C4-2B (cell line): ENCODE data around the gene OR52E2.

Experiments
- H3K27ac ChIP-seq: fragments of 450-650 bp; 2 replicates; pipeline ENCODE4 v1.5.1; 2017
- ZFX ChIP-seq: fragments of 450-650 bp; IDR thresholded peaks from 2 replicates; pipeline ENCODE4 v1.6.1; 2017
- TF ChIP-seq, protein P1 (sequence below): fragments of 450-650 bp; conservative IDR thresholded peaks from 2 replicates; pipeline ENCODE4 v1.5.1; 2017; ENCODE audit warnings: mild to moderate bottlenecking

Gene OR52E2

DNA sequence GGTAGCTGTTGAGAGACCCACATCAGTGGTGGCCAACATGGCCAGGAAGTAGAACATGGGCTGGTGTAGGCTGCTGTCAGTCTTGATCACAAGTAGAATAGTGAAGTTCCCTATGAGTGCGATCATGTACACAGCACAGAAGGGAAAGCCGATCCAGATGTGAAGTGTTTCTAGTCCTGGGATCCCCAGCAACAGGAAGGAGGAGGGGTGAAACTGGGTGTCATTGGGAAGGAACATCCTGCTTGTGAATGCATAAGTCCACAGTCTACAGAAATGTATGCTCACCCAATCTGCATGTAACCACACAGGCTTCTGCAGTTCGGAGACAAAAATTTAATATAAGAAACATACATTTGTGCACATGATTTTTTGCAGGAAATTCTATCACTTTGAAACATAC is at the start of gene OR52E2:
TSS of gene OR52E2 (minus strand) at position 237 of the 400 bp plus-strand sequence. CDS start at position 237, 0 bp downstream.
- TF ChIP-seq, protein P1, sequence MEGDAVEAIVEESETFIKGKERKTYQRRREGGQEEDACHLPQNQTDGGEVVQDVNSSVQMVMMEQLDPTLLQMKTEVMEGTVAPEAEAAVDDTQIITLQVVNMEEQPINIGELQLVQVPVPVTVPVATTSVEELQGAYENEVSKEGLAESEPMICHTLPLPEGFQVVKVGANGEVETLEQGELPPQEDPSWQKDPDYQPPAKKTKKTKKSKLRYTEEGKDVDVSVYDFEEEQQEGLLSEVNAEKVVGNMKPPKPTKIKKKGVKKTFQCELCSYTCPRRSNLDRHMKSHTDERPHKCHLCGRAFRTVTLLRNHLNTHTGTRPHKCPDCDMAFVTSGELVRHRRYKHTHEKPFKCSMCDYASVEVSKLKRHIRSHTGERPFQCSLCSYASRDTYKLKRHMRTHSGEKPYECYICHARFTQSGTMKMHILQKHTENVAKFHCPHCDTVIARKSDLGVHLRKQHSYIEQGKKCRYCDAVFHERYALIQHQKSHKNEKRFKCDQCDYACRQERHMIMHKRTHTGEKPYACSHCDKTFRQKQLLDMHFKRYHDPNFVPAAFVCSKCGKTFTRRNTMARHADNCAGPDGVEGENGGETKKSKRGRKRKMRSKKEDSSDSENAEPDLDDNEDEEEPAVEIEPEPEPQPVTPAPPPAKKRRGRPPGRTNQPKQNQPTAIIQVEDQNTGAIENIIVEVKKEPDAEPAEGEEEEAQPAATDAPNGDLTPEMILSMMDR, result no peak
- no peak for TF ChIP-seq ZFX
- H3K27ac ChIP-seq, result no peak within 1 kb of the TSS

DNA sequence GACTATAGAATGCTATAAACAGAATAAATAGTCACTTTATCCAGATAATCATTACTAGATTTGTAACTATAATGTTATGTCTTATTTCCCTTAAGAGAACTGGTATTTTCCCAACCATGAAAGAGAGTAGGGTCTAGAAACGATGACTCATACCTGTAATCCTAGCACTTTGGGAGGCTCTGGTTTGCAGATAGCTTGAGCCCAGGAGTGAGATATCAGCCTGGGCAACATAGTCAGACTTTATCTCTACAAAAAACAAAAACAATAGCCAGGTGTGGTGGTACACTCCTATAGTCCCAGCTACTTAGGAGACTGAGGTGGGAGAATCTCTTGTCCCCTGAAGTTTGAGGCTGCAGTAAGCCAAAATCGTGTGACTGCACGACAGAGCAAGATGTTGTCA is 47.9 kb upstream of the OR52E2 start:
- no peak overlapping the region for H3K27ac ChIP-seq
- TF ChIP-seq, protein P1, result no peak
- TF ChIP-seq ZFX, result no peak

DNA sequence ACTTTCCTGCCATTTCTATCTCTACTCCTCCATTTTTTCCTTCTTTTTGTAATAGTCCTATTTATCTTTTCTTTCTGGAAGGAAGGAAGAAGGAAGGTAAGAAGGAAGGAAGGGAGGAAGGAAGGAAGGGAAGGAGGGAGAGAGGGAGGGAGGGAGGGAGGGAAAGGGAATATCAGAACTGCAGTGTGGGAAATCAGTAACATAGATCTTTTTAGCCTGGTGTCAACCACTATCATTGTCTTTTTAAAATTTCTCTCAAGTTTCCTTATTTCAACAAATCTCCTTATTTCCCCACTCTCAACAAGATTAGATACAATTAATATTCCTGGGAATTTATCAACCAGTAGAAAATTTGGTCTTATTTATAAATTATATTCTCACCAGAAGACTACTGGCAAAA is 43.6 kb upstream of the OR52E2 start:
- no peak for TF ChIP-seq ZFX
- TF ChIP-seq, protein P1, result no peak
- H3K27ac ChIP-seq, result no peak overlapping the region

DNA sequence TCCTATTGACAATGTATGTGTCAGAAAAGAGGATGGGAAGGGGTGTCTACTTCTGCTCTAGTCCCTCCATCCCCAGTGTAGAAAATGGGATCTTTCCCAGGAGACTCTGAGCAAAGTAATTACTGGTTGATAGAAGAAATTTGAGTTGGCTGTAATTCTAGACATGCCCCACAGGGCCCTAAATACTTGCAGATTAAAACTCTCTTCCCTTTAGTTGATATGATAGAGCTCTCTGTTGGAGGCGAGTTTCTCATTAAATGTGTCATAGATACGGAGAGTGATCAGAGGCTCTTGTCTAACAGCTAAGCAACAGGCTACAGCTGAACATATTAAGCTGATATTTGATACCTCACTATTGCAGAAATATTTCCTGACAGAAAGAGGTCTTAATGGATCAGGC is 42.8 kb upstream of the OR52E2 start:
- TF ChIP-seq ZFX, result no peak
- H3K27ac ChIP-seq, result no peak overlapping the region

DNA sequence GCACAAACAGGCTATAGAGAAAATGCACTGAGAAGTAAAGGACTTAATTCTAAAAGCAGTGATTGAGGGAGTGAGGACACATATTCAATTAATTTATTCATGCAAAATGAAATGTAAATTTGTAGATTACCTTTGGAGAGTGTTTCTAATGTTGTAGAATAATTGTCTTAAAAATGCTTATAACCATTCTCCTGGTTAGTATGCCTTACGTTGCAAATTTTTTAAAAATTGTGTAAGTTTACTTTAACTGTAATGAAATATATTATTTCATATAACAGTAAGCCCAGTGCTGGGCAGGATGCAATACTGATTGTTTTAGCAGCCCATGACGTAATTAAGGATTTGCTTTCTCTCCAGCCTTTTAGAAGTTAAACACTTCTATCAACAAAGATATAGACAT is 36.6 kb upstream of the OR52E2 start:
- no peak overlapping the region for H3K27ac ChIP-seq
- no peak for TF ChIP-seq ZFX
- TF ChIP-seq, protein P1, result no peak

DNA sequence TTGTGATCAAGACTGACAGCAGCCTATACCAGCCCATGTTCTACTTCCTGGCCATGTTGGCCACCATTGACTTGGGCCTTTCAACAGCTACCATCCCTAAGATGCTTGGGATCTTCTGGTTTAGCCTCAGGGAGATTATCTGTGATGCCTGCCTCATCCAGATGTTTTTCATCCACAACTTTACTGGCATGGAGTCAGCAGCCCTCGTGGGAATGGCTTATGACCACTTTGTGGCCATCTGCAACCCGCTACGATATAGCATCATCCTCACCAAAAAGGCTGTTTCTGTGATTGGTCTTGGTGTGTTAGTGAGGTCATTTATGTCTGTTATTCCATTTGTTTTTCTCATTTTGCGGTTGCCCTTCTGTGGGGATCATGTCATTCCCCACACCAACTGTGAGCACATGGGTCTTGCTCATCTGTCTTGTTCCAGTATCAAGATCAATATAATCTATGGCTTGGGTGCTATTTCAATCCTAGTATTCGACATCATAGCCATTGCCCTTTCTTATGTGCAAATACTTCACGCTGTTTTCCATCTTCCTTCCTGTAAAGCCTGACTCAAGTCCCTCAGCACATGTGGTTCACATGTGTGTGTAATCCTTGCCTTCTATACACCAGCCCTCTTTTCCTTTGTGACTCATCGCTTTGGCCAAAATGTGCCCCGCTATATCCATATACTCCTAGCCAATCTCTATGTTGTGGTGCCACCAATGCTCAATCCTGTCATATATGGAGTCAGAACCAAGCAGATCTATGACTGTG is 33.6 kb upstream of the OR52E2 start:
- TF ChIP-seq, protein P1, result no peak
- H3K27ac ChIP-seq, result no peak overlapping the region

DNA sequence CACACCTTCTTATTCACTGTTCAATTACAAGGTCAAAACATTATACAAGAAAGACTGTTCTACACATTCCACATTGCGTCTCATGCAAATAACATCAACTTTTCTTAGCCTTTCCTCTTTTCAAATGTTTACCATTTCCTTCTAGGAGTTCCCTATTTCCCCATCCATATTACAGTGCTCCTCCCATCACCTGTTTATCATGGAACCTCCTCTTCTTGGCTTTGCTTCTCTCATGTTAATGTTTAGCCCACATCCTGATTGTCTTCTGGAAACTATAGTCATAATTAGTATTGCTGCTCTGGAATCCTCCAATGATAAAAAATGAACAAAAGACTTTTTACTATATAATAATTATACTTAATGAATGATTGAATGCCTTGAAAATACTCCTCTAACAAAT is 31.2 kb upstream of the OR52E2 start:
- no peak overlapping the region for H3K27ac ChIP-seq
- no peak for TF ChIP-seq ZFX
- TF ChIP-seq, protein P1, result no peak

DNA sequence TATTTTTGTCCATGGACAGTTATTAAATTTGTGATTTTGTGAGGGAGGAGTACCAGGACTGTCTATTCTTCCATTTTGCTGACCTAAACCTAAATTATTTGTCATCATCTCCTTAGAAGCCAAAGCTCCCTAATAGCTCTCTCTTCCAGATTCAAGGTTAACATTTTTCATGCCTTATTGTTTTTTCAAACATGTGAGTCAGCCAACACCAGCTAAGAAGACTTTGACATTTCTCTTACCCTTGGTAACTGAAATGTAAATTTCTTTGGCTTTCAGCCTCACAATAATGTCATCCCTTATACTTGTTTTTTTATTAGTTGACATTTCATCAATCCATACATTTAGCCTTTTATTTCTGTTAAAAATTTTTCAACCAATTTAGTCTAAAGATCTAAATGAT is 29.1 kb upstream of the OR52E2 start:
- no peak overlapping the region for H3K27ac ChIP-seq
- no peak for TF ChIP-seq ZFX
